NCI-H2081 treated with DMSO at 0.1 percent for 48 hours (cell line): Measurements from ENCODE around the gene PGC.

ENCODE experiments used
- DNase-seq: peaks from one replicate; lab custom pipeline; 2025; lab: John Stamatoyannopoulos, UW

The PGC gene

GRCh38 chr6:41747256-41748101 is at the start of gene PGC:
TSS of gene PGC (minus strand) at chr6:41747397. CDS start at chr6:41747334, 63 bp downstream.
- no peak for DNase-seq

DNA sequence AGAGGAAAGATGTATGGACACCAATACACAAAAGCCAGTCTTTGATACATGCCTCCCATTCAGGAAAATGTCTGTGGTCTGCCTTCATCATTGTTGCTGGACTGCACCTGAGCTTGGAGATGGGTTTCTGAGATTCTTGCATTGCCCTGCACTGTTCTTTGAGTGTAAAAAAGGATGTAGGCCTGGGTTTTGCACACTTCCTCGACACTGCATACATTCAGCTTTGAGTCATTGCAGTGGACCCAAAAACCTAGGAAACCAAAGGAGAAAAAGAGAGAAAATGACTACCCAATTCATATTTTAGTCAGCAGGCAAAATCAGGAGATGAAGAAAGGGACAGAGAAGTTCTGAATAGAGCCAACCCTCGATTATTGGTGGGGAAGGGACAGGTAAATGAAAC is 49.3 kb upstream of the PGC start:
- DNase-seq = no peak

DNA sequence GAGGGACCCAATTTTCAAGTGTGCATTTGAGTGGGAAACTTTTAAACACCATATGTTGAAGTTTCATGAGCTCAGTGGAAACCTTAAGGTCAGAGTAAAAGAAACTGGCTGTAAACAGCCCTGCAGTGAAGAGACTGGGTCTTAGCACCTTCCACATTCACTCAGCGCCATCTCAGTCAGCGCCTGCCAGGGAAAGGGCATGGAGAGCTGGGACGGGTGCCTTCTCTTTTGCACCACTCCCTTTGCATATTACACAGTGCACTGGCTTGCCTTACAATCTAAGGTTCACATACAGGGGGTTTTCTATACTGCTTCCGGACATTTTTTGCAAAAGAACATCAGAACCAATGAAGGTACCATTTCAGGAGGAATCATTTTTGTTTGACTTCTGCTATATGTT is 44.8 kb upstream of the PGC start:
- DNase-seq = no peak

DNA sequence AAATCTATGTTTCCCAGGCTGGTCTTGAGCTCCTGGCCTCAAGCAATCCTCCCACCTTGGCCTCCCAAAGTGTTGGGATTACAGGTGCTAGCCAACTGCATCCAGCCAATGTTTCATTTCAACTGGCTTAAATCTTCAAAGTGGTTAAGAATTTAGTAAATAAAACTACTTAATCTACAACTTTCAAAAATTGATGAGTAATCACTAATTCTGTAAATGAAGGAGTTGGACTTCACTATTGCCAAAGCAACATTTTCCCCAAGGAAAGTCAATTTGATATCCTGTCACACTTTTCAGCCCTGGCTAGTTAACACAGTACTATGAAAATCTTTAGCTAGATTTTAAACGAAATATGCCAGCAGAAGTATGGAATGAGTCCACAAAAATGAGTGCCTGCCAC is 44.1 kb upstream of the PGC start:
- no peak for DNase-seq

DNA sequence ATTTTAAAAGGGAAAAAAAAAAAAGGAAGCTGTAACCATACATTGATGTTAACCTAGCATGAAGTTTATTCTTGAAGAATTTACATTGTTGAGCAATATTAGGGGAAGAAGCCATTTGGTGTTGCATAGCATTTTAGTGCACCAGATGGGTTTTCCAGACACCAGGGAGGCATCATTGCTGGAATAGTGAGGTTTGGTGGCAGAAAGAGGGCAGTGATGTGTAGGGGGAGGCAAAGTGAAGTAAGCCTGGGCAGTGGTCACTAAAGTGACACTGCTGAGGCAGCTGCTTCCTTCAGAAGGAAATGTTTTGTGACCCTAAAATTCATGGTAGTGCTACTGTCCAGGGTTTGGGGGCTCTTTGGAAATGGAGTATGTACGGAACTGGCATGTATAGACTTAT is 42.8 kb upstream of the PGC start:
- no peak for DNase-seq

DNA sequence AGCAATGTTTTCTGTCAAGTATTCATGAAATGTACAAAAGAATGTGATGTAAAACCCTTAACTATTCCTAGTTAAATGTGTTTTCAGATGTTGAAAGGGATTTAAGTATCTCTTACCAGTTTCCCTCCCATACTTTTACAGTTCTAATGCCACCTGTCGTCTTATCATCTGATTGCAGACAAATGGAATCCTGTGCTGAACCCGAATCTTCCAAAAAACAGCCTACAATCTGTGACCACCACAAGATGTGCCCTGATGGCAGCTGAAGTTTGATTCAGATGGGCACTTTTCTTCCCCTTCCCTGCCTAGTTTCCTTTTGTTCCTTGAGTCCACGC is 42.2 kb upstream of the PGC start:
- DNase-seq = no peak

GRCh38 chr6:41787219-41787917 is 40.2 kb upstream of the PGC start, which contains the start of gene TOMM6:
TSS of gene TOMM6 (plus strand) at chr6:41787694. CDS start at chr6:41787698, 4 bp downstream.
- peak; percentile 64 for DNase-seq

DNA sequence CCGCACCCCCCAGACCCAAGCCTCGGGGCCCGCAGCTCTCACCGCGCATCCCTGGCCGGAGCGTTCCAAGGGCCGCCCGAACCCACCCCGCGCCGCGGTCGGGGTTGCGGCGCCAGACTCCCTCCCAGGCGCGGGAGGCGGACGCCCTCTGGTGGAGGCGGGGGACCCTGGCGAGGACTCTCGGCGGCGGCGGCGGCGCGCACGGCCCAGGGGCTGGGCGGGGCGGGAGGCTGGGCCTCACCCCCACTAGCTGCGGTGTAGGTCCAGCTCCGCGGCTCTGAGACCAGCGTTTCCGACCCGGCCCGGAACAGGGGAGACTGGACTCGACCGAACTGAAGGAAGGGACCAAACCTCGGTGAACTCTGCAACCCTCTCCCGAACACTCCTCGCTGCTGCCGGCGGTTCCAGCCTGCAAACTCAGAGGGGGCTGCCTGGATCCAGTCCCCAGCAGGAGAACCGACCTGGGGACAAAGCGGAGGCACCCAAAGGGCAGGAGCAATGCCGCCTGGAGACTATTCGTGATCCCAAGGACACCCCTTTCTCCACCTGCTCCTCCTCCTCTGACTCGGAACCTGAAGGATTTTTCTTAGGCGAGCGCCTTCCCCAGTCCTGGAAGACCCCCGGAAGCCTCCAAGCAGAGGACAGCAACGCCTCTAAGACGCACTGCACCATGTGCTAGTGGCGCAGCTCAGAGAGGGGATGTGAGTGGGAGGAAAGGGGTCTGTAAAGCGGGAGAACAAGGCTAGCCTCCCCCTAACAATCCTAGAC is 39.4 kb upstream of the PGC start:
- DNase-seq = no peak

- no peak for DNase-seq
Measured at GRCh38 chr6:41785689-41786450, 38.7 kb upstream of the PGC start.

GRCh38 chr6:41785254-41785653 is 38.1 kb upstream of the PGC start:
- no peak for DNase-seq

DNA sequence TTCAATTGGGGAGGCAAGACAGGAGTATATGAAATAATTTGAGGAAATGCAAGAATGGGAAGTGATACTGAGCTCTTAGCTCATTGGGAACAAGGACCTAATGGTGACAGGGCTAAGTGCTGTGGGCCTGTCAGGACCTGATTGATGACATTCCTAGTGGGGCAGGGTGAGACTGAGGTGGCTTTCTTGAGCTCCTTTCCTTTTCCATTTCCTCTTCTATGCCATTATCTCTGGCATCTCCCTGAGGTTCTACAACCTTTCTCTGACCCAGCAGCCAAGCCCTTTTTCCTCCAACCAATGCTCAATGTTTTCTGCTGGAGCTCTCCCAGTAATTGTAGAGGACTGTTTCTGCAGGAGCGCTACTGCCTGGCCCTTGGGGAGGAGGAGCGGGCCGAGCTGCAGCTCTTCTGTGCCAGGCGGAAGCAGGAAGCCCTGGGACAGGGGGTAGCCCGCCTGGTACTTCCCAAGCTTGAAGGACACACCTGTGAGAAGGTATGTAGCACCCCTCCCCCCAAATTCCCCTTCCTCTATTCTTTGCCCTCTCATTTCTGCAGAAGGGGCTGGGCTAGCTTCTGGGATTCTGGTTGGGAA is 37.5 kb upstream of the PGC start:
- no peak for DNase-seq

GRCh38 chr6:41783106-41783780 is 36.0 kb upstream of the PGC start:
- no peak for DNase-seq

DNA sequence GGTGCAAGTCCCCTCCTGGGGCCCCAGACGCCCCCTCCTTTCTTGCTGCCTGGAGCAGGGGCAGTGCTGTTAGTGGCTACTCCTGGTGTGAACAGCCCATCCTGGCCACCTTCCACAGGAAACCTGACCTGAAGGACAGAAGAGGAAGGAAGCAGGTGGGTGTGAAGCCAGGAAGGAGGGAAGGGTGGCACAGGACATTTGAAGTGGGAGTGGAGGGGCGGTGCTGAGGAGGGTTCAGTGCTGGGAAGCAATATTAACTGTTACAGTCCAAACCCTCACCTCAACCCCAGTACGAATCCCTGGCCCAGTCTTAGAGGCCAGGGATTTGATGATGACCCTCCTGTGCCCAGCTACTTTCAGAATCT is 34.2 kb upstream of the PGC start:
- no peak for DNase-seq

DNA sequence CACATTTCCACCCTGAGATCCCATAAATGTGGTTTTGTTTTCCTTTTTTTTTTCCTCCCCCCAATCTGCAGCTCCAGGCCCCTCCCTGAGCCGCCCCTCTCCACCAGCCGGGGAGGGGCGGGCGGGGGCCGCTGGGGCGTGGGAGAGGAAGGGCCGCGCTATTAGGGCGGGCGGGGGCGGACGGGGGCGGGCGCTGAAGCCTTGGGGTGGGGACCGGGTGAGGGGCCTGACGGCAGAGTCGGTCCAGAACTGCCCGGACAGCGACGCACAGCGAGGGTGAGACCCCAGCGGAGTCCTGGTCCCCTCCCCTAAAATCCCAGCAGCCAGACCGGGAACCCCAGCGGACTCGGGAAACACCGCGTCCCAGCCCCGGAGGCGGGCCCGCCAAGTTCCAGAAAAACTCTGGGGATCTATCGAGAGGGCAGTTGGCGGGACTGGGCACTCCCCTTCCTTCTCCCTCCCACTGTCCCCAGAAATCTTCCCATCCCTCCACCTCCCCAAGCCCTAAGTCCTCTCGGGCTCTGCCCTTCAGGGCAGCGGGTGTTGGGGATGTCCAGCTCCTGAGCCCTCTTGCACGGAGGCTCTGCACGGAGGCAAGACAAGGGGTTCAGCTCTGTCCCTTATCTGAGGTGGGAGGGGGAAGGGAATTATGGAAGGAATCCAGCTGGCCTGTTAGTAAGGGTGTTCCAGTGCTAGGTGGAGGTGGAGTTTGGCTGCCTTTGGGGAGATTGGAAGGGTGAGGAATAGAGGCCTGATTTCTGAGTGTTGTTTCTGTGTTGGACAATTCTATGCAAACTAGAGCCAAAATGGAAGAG is 33.6 kb upstream of the PGC start, which contains the start of gene PRICKLE4:
TSS of gene PRICKLE4 (plus strand) at position 232 of the 815 bp plus-strand sequence. CDS start 2,692 bp downstream, outside the sequence.
- DNase-seq = no peak

DNA sequence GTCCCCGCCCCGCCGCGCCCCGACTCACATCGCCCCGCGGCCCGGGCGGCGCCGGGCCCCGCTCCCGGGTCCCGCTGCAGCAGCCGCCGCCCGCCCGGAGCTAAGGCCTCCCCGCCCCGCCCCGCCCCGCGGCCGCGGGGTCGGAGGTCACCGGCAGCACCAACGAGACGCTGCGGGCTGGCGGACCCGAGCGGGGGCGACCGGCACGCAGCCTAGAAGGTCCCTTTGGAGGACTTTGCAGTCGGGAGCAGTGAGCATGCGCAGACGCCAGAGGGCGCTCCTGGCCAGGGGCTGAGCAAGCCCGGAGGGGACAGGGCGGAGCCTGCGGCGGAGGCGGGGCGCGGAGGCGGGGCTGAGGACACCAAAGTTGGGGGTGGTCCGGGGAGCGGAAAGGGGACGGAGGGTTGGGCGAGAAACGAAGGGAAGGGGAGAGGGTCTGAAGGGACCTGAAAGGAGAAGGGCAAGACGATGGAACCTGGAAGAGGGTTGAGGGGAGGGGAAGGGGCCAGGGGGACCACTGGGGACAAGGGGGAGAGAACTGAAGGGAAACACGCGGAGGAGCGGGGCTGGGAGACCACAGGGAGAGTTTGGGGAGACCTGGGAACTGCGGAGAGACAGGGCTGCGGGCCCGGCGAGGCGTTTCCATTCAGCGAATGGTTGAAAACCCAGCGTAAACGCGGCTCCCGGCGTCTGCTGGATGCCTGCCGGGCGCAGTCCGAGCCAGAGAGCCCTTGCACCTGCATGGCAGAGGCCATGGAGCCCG is 32.8 kb upstream of the PGC start, which contains the start of gene FRS3:
TSS of gene FRS3 (minus strand) at position 113 of the 763 bp plus-strand sequence. CDS start 2,913 bp downstream, outside the sequence.
- peak; percentile 43 for DNase-seq

GRCh38 chr6:41779336-41779735 is 32.1 kb upstream of the PGC start:
- no peak for DNase-seq

- no peak for DNase-seq
Measured at GRCh38 chr6:41778895-41779294, 31.7 kb upstream of the PGC start.

GRCh38 chr6:41777551-41778285 is 30.5 kb upstream of the PGC start:
- DNase-seq = no peak
